Activated CD4-positive, alpha-beta T cell treated with anti-CD3 and anti-CD28 coated beads, Interleukin-2, Interleukin-6, amounts not matched to agents 100 ng/mL and 50 ng/mL, durations not matched to agents 16 hours and 8 hours (primary cell): Measurements from ENCODE around the gene PIK3C2A.
"Not testable (repeated sequence)": the region's sequence is repeated elsewhere in the genome, so short reads cannot be mapped to it uniquely, and the experiment has no call there.

Source experiments
- DNase-seq: peaks from one replicate; pipeline ENCODE4 v3.0.0-alpha.2; 2020

Gene PIK3C2A, protein sequence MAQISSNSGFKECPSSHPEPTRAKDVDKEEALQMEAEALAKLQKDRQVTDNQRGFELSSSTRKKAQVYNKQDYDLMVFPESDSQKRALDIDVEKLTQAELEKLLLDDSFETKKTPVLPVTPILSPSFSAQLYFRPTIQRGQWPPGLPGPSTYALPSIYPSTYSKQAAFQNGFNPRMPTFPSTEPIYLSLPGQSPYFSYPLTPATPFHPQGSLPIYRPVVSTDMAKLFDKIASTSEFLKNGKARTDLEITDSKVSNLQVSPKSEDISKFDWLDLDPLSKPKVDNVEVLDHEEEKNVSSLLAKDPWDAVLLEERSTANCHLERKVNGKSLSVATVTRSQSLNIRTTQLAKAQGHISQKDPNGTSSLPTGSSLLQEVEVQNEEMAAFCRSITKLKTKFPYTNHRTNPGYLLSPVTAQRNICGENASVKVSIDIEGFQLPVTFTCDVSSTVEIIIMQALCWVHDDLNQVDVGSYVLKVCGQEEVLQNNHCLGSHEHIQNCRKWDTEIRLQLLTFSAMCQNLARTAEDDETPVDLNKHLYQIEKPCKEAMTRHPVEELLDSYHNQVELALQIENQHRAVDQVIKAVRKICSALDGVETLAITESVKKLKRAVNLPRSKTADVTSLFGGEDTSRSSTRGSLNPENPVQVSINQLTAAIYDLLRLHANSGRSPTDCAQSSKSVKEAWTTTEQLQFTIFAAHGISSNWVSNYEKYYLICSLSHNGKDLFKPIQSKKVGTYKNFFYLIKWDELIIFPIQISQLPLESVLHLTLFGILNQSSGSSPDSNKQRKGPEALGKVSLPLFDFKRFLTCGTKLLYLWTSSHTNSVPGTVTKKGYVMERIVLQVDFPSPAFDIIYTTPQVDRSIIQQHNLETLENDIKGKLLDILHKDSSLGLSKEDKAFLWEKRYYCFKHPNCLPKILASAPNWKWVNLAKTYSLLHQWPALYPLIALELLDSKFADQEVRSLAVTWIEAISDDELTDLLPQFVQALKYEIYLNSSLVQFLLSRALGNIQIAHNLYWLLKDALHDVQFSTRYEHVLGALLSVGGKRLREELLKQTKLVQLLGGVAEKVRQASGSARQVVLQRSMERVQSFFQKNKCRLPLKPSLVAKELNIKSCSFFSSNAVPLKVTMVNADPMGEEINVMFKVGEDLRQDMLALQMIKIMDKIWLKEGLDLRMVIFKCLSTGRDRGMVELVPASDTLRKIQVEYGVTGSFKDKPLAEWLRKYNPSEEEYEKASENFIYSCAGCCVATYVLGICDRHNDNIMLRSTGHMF (N-terminal part only)

DNA sequence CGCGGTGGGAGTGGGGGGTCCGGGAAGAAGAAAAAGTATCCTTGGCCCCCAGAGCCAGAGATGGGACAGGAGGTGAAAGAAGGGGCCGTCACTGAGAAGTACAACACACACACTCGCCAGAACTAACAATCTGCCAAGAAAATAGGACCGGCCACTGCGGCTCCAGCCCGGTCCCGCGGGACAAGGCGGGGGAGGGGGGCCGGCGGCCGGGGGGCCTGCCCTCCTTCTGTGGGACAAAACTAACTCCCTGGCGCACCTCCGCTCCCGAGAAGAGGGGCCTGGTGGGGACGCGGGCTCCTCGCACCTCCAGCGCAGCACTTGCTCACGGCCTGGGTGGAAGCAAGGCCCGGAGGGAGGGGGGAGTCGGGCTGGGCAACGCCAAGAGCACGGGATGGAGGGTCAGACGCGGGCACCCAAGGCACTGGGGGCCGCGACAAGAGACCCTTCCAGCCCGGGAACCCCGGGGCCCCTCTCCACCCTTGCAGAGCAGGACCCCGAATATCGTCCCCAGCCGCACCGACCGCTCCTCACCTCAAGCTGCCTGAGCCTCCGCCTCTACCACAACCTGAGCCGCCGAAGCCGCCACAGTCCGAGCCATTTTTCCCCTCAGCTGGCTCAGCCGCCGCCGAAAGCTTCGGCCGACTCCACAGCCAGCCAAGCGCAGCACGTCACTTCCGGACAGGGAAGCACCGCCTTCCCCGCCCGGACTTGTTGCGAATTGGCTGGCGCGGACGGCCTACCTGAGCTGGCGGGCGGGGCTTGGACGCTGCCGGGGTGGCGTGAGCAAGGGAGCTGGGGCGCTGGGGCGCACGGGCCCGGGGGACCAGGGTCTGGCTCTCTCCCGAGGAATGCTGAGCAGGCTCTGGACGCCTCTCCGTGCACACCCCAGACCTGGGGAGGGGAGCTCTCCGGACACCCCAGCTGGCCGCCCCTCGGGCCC lies at the start of gene PIK3C2A:
PIK3C2A (minus strand) TSS at position 670 of the 940 bp plus-strand sequence. CDS start 38,245 bp downstream, outside the sequence.
- peak; percentile 96 for DNase-seq

DNA sequence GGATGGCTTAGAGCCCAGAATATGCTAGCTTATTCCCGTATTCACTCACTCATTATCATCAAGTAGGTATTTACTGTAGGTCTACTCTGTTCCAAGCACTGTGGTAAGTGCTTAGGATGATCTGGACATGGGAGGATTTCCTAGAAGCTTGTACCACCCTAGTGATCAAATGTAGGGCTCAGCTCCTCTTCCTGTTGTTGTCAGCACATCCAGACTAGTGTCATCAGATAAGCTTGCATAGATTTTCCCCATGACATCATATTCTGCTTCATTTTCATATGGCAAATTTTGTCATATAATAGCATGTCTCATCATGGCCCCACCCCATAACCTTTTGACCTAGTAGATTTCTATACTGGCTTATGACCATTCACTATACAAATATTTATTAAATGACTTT lies 49.4 kb upstream of the PIK3C2A start:
- no peak for DNase-seq

DNA sequence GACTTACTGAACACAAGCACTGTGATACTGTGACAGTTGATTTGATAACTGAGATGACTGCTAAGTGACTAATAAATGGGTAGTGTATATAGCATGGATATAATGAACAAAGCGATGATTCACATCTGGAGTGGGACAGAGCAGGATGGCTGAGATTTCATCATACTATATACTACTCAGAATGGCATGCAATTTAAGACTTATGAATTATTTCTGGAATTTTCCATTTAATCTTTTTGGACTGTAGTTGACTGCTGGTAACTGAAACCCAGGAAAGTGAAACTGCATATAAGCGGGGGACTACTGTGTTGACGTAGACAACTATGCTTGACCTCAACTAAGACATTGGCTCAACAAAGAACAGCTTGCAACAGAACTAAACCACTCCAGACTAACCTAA lies 48.7 kb upstream of the PIK3C2A start:
- no peak for DNase-seq

DNA sequence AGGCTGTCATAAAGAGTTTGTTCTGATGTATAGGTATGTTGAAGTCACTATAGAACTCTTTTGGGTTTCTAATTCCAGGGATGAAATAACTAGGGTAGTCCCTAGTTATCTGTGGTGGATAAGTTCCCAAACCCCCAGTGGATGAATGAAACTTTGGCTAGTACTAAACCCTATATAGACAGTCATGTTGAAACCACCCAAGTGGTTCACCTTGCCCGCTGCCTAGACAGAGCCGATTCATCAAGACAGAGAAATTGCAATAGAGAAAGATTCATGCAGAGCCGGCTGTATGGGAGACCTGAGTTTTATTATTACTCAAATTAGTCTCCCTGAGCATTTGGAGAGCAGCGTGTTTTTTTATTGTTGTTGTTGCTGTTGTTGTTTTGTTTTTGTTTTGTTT lies 44.9 kb upstream of the PIK3C2A start:
- DNase-seq, result peak; percentile 14

DNA sequence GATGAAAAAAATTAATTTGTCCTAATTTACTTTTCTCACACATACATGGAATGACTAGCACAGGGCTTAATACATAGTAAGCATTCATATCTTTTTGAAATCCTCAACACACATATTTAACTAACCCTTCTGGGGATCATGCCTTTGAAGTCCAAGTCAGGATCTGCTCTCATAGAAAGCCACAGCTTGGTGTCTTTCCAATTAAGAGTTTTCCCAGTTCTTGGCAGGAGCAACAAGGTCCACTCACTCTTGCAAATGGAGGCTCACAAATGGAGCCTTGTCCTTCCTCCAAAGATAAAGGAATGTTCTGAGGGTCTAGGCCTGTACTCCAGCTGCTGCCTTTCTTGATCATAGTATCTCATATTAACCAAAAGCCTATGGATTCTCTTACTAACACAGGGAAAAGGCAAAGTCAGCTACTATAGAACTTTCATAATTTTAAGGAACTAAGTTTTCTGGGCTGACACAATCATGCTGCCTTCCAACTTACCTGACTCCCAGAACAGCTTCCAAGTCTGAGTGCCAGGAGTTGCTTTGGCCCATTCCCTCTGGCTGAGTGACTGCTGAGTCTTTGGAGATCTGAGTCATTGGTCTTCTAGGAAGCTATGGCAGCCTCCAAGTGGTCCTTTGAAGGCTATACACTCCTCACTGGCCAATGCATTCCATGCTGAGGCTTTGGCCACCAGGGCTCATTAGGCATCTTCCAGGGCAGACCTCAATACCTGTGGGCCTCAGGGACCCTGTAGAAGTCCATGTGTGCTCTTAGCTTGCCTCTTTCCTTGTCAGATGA lies 43.0 kb upstream of the PIK3C2A start:
- DNase-seq, result no peak

- DNase-seq, result peak; percentile 59
Measured at GRCh38 chr11:17244046-17244445, 36.3 kb upstream of the PIK3C2A start.

DNA sequence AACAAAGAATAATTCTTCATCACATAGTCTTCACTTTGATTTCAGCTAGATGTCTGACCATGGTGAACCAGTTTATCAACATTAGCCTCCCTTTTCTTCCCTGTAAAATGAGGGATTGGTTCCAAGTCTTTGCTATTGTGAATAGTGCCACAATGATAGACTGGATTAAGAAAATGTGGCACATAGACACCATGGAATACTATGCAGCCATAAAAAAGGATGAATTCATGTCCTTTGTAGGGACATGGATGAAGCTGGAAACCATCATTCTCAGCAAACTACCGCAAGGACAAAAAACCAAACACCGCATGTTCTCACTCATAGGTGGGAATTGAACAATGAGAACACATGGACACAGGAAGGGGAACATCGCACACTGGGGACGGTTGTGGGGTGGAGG lies 35.2 kb upstream of the PIK3C2A start:
- not testable (repeated sequence) for DNase-seq

- DNase-seq, result no peak
Measured at GRCh38 chr11:17240780-17241179, 33.0 kb upstream of the PIK3C2A start.

- not testable (repeated sequence) for DNase-seq
Measured at GRCh38 chr11:17239927-17240326, 32.1 kb upstream of the PIK3C2A start.

DNA sequence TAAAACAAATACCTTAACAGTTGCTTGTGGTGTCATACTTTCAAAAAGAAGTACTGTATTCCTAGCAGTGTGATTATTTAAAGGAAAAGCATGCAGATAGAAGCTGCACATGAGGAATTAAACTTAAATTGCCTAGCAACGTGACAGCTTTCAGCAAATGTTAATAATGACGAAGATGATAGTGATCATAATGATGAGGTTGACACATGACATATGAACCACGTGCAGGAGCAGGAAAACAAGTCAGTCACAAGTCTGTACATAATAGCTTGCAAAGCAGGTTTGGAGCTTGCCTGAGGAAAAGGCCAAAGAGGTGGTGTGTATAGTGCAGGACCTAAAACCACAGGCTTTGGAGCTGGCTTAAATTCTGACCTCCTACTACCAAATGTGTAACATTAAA lies 30.6 kb upstream of the PIK3C2A start:
- DNase-seq, result no peak

DNA sequence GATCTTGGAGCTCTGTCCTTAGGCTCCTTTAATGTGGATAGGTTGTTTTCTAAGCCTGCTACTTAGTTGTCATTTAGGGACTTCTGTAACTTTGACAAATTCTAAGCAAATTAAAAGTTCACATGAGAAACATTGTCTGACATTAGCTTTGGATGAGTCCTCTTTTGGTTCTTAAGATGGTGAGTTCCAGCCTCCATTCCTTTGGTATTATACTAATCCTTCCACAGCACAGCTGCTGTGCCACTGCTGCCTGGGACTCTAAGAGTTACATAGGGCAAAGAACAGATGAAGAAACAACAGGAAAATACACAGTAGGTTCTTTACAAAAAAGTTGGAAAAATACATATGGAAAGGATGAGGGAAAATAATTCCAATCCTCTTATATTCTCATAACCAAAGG lies 25.3 kb upstream of the PIK3C2A start:
- DNase-seq, result no peak

DNA sequence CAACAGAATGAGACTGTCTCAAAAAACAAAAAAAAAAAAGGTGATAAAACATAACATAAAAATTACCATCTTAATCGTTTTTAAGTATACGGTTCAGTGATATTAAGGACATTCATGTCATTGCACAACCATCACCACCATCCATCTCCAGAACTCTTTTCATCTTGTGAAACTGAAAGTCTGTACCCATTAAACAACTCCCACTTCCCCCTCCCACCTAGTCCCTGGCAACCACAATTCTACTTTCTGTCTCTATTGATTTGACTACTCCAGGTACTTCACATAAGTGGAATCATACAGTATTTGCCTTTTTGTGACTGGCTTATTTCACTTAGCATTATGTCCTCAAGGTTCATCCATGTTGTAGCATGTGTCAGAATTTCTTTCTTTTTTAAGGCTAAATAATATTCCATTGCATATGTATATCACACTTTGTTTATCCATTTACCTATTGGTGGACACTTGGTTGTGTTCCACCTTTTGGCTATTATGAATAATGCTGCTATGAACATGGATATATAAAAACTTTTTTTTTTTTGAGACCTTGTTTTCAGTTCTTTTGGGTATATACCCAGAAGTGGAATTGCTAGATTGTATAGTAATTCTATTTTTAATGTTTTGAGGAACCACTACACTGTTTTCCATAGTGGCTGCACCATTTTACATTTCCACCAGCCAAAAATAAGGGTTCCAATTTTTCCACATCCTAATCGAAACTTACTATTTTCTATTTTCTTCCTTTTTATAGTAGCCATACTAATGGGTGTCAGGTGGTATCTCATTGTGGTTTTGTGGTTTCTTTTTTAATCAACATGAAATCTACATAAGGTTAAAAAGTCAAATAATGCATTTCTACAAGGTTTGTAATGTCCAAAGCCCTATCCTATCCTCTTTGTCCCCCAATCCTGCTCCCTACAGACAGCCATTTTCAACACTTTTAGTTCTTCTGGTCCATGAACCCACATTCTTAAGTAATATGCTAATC lies 23.4 kb upstream of the PIK3C2A start:
- peak; percentile 75 for DNase-seq

GRCh38 chr11:17229481-17230152 lies 21.8 kb upstream of the PIK3C2A start:
- DNase-seq, result no peak

- DNase-seq, result not testable (repeated sequence)
Measured at GRCh38 chr11:17228186-17228925, 20.6 kb upstream of the PIK3C2A start.

GRCh38 chr11:17224727-17225126 lies 16.9 kb upstream of the PIK3C2A start:
- no peak for DNase-seq

DNA sequence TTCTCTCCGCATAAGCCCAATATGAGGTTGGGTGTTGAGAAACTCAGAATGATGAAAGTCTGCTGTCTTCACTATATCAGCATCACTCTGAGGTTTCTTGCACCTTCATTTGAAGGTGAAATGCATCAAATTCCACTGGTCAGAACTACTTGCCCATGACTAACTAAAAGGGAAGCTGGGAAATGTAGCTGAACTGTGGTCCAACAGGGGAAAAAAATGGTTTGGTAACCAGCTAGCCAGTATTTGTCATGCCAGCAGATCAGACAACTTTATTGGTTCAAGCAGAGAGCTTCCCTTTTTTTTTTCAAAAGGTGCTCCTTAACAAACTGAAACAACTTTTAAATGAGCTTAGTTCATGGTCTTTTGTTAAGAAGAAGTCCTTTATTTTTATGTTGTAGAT lies 14.2 kb upstream of the PIK3C2A start:
- no peak for DNase-seq

GRCh38 chr11:17219016-17219415 lies 11.2 kb upstream of the PIK3C2A start:
- DNase-seq, result no peak

DNA sequence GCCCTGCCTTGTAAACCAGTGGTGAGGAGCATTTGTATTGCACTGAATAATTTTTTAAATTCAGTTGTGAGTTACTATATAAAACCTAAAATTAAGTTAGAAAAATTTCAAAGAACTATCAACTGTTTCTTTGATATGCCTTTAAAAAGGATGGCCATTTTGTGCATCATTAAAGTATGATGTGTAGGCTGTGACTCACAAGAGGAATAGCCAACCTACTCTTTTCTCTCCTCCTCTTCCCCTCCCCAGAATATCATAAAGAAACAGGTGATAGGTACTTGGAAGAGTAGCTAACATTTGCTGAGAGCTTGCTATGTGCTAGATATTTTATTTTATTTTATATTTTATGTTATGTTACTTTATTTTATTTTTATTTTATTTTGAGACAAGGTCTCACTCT lies 10.6 kb upstream of the PIK3C2A start:
- DNase-seq, result no peak
